Measurements from ENCODE around the gene TMEM161B. TPM values are rescaled to one million over a fixed set of nuclear protein-coding genes. Genes with fewer than 3 reads are reported as not detected.

TMEM161B gene
- total and polyA plus RNA-seq, 10 donors = 5.2 to 35.1 (median 21.4) TPM

DNA sequence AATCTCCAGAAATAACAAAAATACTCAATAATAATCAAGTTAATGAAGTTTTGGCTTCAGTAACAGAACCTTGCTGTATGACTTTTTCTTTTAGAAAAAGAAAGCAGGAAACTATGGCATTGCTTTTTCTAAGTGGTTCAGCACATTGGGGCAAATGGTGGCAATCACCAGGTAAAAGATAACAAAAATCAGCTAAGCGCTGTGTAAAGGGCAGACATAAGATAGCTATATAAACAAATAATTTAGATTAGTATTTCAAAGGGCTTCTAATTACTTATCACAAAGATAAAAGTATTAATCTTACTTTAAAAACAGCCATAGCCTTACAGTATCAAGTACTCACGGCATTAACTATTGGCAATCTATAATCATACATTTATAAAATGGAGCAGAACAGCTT is 10.0 kb downstream of the TMEM161B start:
- Histone ChIP-seq H3K9me3 (no peaks in the 10 kb centered on the region), H3K4me1 (peaks cover 0 to 10% (median 3%) of the 10 kb centered on the region in 6 donors), H3K27me3 (replicated peaks in 1 of 7) (no peaks in the 10 kb centered on the region), H3K36me3 (peaks cover 0 to 15% (median 2%) of the 10 kb centered on the region in 6 donors), H3K27ac (no peak overlapping the region), H3K4me3 (no peak overlapping the region)
- no peak for DNase-seq
- 93 to 99% (median 97%) methylated on average over 2 of the region's 2 CpGs for WGBS, 5 donors
- intact Hi-C loops (cut with DNase I; ENCODE audit: low total_unique reads) = no loop called here
- no peak for TF ChIP-seq POLR2A (IDR thresholded peaks at IDR 0.05)
- no peak for TF ChIP-seq POLR2AphosphoS5 (IDR thresholded peaks at IDR 0.05)
- TF ChIP-seq, protein P1, sequence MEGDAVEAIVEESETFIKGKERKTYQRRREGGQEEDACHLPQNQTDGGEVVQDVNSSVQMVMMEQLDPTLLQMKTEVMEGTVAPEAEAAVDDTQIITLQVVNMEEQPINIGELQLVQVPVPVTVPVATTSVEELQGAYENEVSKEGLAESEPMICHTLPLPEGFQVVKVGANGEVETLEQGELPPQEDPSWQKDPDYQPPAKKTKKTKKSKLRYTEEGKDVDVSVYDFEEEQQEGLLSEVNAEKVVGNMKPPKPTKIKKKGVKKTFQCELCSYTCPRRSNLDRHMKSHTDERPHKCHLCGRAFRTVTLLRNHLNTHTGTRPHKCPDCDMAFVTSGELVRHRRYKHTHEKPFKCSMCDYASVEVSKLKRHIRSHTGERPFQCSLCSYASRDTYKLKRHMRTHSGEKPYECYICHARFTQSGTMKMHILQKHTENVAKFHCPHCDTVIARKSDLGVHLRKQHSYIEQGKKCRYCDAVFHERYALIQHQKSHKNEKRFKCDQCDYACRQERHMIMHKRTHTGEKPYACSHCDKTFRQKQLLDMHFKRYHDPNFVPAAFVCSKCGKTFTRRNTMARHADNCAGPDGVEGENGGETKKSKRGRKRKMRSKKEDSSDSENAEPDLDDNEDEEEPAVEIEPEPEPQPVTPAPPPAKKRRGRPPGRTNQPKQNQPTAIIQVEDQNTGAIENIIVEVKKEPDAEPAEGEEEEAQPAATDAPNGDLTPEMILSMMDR (IDR thresholded peaks at IDR 0.05 in 8 of 11, conservative IDR thresholded peaks at IDR 0.05 in 3 of 11) = no peak

DNA sequence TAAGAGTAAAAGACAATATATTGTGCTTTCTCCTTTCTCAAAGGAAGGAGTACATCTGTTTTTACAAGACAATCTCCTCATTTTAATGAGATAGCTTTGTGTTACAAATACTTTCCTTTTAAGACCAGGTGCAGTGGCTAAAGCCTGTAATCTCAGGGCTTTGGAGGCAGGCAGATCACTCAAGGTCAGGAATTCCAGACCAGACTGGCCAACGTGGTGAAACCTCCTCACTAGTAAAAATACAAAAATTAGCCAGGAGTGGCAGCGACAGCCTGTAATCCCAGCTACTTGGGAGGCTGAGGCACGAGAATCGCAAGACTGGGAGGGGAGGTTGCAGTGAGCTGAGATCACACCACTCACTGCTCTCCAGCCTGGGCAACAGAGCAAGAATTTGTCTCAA is 11.8 kb downstream of the TMEM161B start:
- H3K27me3 ChIP-seq (replicated peaks in 1 of 7) = no peaks in the 10 kb centered on the region
- no peak for DNase-seq
- no peak overlapping the region for H3K27ac ChIP-seq
- no peak overlapping the region for H3K4me3 ChIP-seq
- WGBS, 5 donors = 77 to 88% (median 84%) methylated on average over 4 of the region's 4 CpGs
- H3K9me3 ChIP-seq = no peaks in the 10 kb centered on the region
- intact Hi-C loops (cut with DNase I; ENCODE audit: low total_unique reads) = no loop called here
- TF ChIP-seq POLR2AphosphoS5 (IDR thresholded peaks at IDR 0.05) = no peak
- no peak for TF ChIP-seq POLR2A (IDR thresholded peaks at IDR 0.05)
- TF ChIP-seq, protein P1 (IDR thresholded peaks at IDR 0.05 in 8 of 11, conservative IDR thresholded peaks at IDR 0.05 in 3 of 11) = no peak
- peaks cover 0 to 9% (median 2%) of the 10 kb centered on the region in 6 donors for H3K36me3 ChIP-seq
- H3K4me1 ChIP-seq = peaks cover 0 to 20% (median 5%) of the 10 kb centered on the region in 6 donors

DNA sequence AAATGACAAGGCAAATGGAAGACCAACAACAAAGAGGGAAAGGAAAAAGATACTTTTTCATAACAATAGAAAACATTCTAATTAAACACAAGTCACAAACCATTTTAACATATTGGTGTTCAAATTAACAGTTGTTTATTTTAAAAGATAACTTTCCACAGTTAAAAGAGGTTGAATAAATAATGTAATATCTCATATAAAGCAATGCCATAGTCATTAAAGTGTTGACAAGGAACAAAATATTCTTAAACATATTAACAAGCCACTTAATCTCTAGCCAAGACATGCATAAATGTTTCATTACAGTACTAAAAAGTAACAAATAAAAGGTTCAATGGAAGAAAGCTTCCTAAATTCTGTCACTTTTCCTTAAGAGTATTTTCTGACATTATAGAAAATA is 12.6 kb downstream of the TMEM161B start:
- no peaks in the 10 kb centered on the region for H3K9me3 ChIP-seq
- no peak for DNase-seq
- no peak for TF ChIP-seq POLR2AphosphoS5 (IDR thresholded peaks at IDR 0.05)
- TF ChIP-seq POLR2A (IDR thresholded peaks at IDR 0.05) = no peak
- TF ChIP-seq, protein P1 (IDR thresholded peaks at IDR 0.05 in 8 of 11, conservative IDR thresholded peaks at IDR 0.05 in 3 of 11) = no peak
- H3K27ac ChIP-seq = no peak overlapping the region
- peaks cover 0 to 20% (median 5%) of the 10 kb centered on the region in 6 donors for H3K4me1 ChIP-seq
- H3K27me3 ChIP-seq (replicated peaks in 1 of 7) = no peaks in the 10 kb centered on the region
- intact Hi-C loops (cut with DNase I; ENCODE audit: low total_unique reads) = no loop called here
- peaks cover 0 to 9% (median 2%) of the 10 kb centered on the region in 6 donors for H3K36me3 ChIP-seq
- H3K4me3 ChIP-seq = no peak overlapping the region

DNA sequence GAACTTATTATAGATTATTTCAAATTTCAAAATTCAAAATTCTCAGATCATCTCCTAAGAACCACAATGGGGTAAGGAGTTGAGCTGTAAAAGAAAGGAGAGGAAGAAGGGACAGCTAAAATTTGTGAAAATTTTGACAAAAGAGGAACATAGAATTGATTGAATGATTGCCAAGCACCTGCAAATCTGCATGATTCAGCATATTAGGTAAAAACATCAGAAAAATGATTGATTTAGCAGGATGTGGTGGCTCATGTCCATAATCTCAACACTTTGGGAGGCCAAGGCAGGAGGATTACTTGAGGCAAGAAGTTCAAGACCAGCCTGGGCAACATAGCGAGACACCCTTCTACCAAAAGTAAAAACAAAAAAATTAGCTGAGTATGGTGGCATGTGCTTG is 14.3 kb downstream of the TMEM161B start:
- Histone ChIP-seq H3K27ac (no peak overlapping the region), H3K27me3 (replicated peaks in 1 of 7) (no peaks in the 10 kb centered on the region), H3K9me3 (no peaks in the 10 kb centered on the region), H3K4me1 (peaks cover 0 to 20% (median 5%) of the 10 kb centered on the region in 6 donors), H3K4me3 (no peak overlapping the region), H3K36me3 (peaks cover 0 to 5% (median 1%) of the 10 kb centered on the region in 6 donors)
- no peak for DNase-seq
- intact Hi-C loops (cut with DNase I; ENCODE audit: low total_unique reads) = no loop called here
- WGBS, 5 donors = 92 to 100% (median 95%) methylated on average over 1 of the region's 1 CpG
- TF ChIP-seq, protein P1 (IDR thresholded peaks at IDR 0.05 in 8 of 11, conservative IDR thresholded peaks at IDR 0.05 in 3 of 11) = no peak

Data from spleen (tissue), 11 donors.